IgD-negative memory B cell (primary cell): ENCODE measurements around the gene SELENOI. TPM values are rescaled to one million over a fixed set of nuclear protein-coding genes. Genes with fewer than 3 reads are reported as not detected.
"Not testable (repeated sequence)": the region's sequence is repeated elsewhere in the genome, so short reads cannot be mapped to it uniquely, and the experiment has no call there.

Experiments used
- H3K27ac Mint-ChIP-seq, 3 donors: one replicate each; pipeline ENCODE4 v1.8.0; 2020 to 2022; ENCODE audit warnings: mild to moderate bottlenecking in 3 of 3, mixed read lengths in 3 of 3, moderate library complexity in 1 of 3
- H3K27me3 Mint-ChIP-seq: one replicate; pipeline ENCODE4 v1.8.0; 2021; ENCODE audit warnings: mixed read lengths
- H3K36me3 Mint-ChIP-seq: one replicate; pipeline ENCODE4 v1.8.0; 2020; ENCODE audit warnings: mild to moderate bottlenecking, mixed read lengths
- H3K4me1 Mint-ChIP-seq, 3 donors: one replicate each; pipeline ENCODE4 v1.8.0; 2020 to 2022; ENCODE audit warnings: mixed read lengths in 3 of 3, mild to moderate bottlenecking in 1 of 3
- H3K4me3 Mint-ChIP-seq, 4 donors: one replicate each; pipeline ENCODE4 v1.8.0; 2020 to 2022; ENCODE audit warnings: mild to moderate bottlenecking in 4 of 4, mixed read lengths in 4 of 4, moderate library complexity in 3 of 4
- H3K9me3 Mint-ChIP-seq, 3 donors: one replicate each; pipeline ENCODE4 v1.8.0; 2020 to 2021; ENCODE audit warnings: mixed read lengths in 3 of 3, mild to moderate bottlenecking in 1 of 3
- polyA plus RNA-seq: library from polyadenylated mRNA; unstranded; fragments of 300-500 nt; fragmentation: Illumina TruSeq; gene quantifications from one replicate; pipeline ENCODE4 v1.2.3, GENCODE V29; 2021

SELENOI gene
- polyA plus RNA-seq, 1 donor from 2014 or later, result 2.6 TPM

DNA sequence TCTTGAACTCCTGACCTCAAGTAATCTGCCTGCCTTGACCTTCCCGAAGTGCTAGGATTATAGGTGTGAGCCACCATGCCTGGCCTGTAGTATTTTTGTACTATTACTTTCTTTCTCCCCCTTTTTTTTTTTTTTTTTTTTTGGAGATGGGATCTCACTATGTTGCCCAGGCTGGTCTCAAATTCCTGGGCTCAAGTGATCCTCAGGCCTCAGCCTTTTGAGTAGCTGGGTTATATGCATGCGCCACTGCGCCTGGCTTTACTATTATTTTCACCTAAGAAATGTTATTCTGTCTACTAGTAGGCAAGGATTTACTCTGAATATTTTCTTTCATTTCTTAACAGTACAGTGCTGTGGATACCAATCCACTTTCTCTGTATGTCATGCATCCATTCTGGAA lies 18.0 kb downstream of the SELENOI start:
- Mint-ChIP-seq H3K9me3 (no peaks in the 10 kb centered on the region), H3K4me3 (peak overlapping the region in 1 of 4 donors; percentile 27), H3K27me3 (no peaks in the 10 kb centered on the region), H3K4me1 (peaks cover 5 to 16% (median 12%) of the 10 kb centered on the region in 3 donors), H3K27ac (no peak overlapping the region), H3K36me3 (peaks cover 8% of the 10 kb centered on the region)

GRCh38 chr2:26364669-26365068 lies 18.7 kb downstream of the SELENOI start:
- Mint-ChIP-seq H3K36me3 (peaks cover 8% of the 10 kb centered on the region), H3K9me3 (no peaks in the 10 kb centered on the region), H3K27me3 (no peaks in the 10 kb centered on the region), H3K4me1 (peaks cover 4 to 12% (median 12%) of the 10 kb centered on the region in 3 donors), H3K27ac (no peak overlapping the region), H3K4me3 (no peak overlapping the region)

DNA sequence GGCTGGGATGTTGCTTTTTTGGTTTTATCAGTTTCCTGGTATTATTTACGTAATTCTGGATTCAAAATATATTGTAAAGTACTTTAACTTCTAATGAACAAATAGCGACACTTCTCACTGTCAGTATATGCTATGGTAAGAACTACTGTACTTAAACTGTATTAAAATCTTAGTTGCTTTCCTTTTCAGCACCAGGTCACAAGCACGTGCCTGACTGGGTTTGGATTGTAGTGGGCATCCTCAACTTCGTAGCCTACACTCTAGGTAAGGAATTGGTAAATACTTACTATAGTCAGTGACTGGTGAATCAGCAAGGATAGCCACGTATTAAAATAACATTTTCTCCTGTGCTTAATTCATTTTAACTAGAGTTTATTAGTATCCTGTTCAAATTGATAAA lies 21.0 kb downstream of the SELENOI start:
- H3K9me3 Mint-ChIP-seq, result no peaks in the 10 kb centered on the region
- H3K36me3 Mint-ChIP-seq, result peaks cover 9% of the 10 kb centered on the region
- H3K27me3 Mint-ChIP-seq, result no peaks in the 10 kb centered on the region
- H3K4me3 Mint-ChIP-seq, result no peak overlapping the region
- peaks cover 3 to 8% (median 7%) of the 10 kb centered on the region in 3 donors for H3K4me1 Mint-ChIP-seq
- no peak overlapping the region for H3K27ac Mint-ChIP-seq

DNA sequence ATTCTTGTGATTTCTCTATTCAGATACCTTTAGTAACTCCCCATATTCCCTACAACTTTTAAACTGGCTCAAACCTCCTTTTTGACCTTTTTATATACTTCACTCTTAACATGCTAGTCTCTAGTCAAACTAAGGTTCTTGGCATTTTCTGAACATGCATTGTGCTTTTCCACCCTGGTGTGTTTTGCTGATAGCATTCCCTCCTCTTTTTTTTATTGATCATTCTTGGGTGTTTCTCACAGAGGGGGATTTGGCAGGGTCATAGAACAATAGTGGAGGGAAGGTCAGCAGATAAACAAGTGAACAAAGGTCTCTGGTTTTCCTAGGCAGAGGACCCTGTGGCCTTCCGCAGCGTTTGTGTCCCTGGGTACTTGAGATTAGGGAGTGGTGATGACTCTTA lies 23.7 kb downstream of the SELENOI start:
- not testable (repeated sequence) for H3K36me3 Mint-ChIP-seq, H3K27me3 Mint-ChIP-seq, H3K4me3 Mint-ChIP-seq, H3K9me3 Mint-ChIP-seq, H3K4me1 Mint-ChIP-seq
- peak overlapping the region in 1 of 3 donors; percentile 65 for H3K27ac Mint-ChIP-seq

GRCh38 chr2:26370909-26371308 lies 25.0 kb downstream of the SELENOI start:
- H3K9me3 Mint-ChIP-seq, H3K27me3 Mint-ChIP-seq, H3K4me1 Mint-ChIP-seq, H3K27ac Mint-ChIP-seq, H3K4me3 Mint-ChIP-seq, H3K36me3 Mint-ChIP-seq: not testable (repeated sequence)

GRCh38 chr2:26376799-26377198 lies 30.9 kb downstream of the SELENOI start:
- Mint-ChIP-seq H3K27me3 (no peaks in the 10 kb centered on the region), H3K36me3 (peaks cover 12% of the 10 kb centered on the region), H3K9me3 (no peaks in the 10 kb centered on the region), H3K4me3 (no peak overlapping the region), H3K27ac (no peak overlapping the region), H3K4me1 (peaks cover 1 to 8% (median 4%) of the 10 kb centered on the region in 3 donors)

DNA sequence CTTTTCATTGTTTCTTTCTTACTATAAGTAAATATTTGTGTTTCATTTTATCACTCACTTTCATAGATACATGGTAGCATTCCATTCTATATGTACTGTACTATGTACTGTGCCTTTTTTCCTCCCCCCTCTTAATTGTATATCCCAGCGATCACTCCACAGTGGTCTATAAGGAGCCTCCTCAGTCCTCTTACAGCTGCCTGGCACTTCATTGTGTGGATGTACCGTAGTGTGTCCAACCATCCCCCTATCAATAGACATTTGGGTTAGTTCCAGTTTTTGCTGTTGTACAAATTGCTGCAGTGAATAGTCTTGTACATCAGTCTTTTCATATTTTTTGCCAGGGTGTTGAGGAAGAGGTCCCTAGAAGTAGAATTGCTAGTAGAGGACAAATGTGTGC lies 34.3 kb downstream of the SELENOI start:
- no peak overlapping the region for H3K27ac Mint-ChIP-seq
- H3K4me1 Mint-ChIP-seq, result peaks cover 5 to 14% (median 5%) of the 10 kb centered on the region in 3 donors
- H3K4me3 Mint-ChIP-seq, result no peak overlapping the region
- H3K9me3 Mint-ChIP-seq, result no peaks in the 10 kb centered on the region
- H3K27me3 Mint-ChIP-seq, result no peaks in the 10 kb centered on the region
- peaks cover 17% of the 10 kb centered on the region for H3K36me3 Mint-ChIP-seq

- Mint-ChIP-seq H3K36me3 (peaks cover 8% of the 10 kb centered on the region), H3K9me3 (no peaks in the 10 kb centered on the region), H3K4me1 (peaks cover 1 to 10% (median 3%) of the 10 kb centered on the region in 3 donors), H3K27me3 (no peaks in the 10 kb centered on the region), H3K4me3 (no peak overlapping the region), H3K27ac (no peak overlapping the region)
These were observed 36.6 kb downstream of the SELENOI start for GRCh38 chr2:26382564-26382963.

GRCh38 chr2:26384183-26384582 lies 38.2 kb downstream of the SELENOI start:
- Mint-ChIP-seq H3K4me1 (peaks cover 1 to 6% (median 3%) of the 10 kb centered on the region in 3 donors), H3K9me3 (no peaks in the 10 kb centered on the region), H3K4me3 (no peak overlapping the region), H3K36me3 (peaks cover 8% of the 10 kb centered on the region), H3K27me3 (no peaks in the 10 kb centered on the region), H3K27ac (peak overlapping the region in 1 of 3 donors; percentile 3)

DNA sequence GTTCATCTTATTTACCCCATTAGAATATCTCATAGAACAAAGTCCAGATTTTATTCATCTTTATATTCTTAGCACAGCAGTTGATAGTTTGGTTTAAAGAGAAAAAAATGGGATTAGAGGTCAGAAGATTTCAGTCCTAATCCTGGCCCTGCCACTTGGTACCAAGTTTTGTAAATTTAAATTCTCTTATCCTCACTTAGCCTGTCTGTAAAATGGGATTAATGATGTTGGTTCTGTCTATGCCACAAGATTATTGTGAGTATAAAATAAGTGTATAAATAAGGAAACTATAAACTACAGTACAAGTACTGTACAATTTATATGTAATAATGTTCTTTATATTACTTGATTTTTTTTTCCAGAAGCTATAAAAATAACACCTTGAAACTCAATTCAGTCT lies 38.7 kb downstream of the SELENOI start:
- Mint-ChIP-seq H3K27me3 (no peaks in the 10 kb centered on the region), H3K27ac (no peak overlapping the region), H3K4me1 (peaks cover 1 to 6% (median 3%) of the 10 kb centered on the region in 3 donors), H3K36me3 (peaks cover 8% of the 10 kb centered on the region), H3K4me3 (no peak overlapping the region), H3K9me3 (no peaks in the 10 kb centered on the region)

- no peak overlapping the region for H3K27ac Mint-ChIP-seq
- peaks cover 5% of the 10 kb centered on the region for H3K36me3 Mint-ChIP-seq
- H3K27me3 Mint-ChIP-seq, result no peaks in the 10 kb centered on the region
- H3K9me3 Mint-ChIP-seq, result no peaks in the 10 kb centered on the region
- H3K4me3 Mint-ChIP-seq, result no peak overlapping the region
- peaks cover 1 to 6% (median 3%) of the 10 kb centered on the region in 3 donors for H3K4me1 Mint-ChIP-seq
These were observed 41.2 kb downstream of the SELENOI start for GRCh38 chr2:26387189-26387588.

DNA sequence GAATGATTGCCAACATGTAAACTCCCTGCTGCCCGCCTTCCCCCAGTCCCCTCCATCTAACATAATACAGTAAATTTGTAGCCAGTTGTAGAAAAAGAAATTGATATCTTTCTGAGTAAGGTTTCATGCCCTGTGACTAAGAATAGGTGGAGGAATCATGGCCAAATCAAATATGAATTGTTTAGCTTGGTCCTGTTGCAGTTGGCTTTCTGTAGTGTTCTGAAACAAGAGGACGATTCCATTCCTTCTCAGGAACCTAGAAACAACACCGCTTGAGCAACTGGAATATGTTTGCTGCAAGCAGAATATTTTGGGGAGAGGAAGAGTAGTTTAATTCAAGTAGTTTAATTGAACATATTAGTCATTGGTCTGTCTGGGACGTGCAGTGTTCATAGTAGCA lies 48.8 kb downstream of the SELENOI start:
- Mint-ChIP-seq H3K27ac (no peak overlapping the region), H3K36me3 (peaks cover 2% of the 10 kb centered on the region), H3K4me1 (peaks cover 0 to 4% (median 0%) of the 10 kb centered on the region in 3 donors), H3K9me3 (no peaks in the 10 kb centered on the region), H3K4me3 (no peak overlapping the region), H3K27me3 (no peaks in the 10 kb centered on the region)

DNA sequence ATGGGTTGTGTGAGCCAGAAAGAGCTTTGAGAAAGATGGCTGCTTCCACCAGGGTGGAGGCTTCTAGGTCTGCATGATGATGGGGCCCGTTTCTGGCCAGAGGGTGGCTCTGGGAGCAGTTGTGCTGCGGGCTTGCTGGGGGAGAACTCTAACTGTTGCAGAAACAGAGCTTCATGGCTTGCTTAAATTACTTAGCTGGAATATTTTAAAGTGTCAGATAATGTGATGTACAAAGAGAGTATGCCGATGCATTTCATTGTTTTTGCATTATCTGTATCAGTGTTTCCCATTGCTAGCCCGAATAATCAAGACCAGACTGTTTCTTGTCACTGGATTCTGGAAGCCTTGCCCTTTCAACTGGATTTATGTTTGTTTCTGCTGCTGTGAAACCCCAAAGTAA lies 49.5 kb downstream of the SELENOI start:
- H3K9me3 Mint-ChIP-seq, result no peaks in the 10 kb centered on the region
- no peak overlapping the region for H3K4me3 Mint-ChIP-seq
- peaks cover 2% of the 10 kb centered on the region for H3K36me3 Mint-ChIP-seq
- no peaks in the 10 kb centered on the region for H3K27me3 Mint-ChIP-seq
- H3K4me1 Mint-ChIP-seq, result peaks cover 0 to 4% (median 0%) of the 10 kb centered on the region in 3 donors
- H3K27ac Mint-ChIP-seq, result no peak overlapping the region

- Mint-ChIP-seq H3K4me1 (peaks cover 0 to 4% (median 0%) of the 10 kb centered on the region in 3 donors), H3K36me3 (peaks cover 2% of the 10 kb centered on the region), H3K9me3 (no peaks in the 10 kb centered on the region), H3K4me3 (no peak overlapping the region), H3K27me3 (peaks cover 4% of the 10 kb centered on the region), H3K27ac (peak overlapping the region in 1 of 3 donors; percentile 2)
These were observed 50.9 kb downstream of the SELENOI start for GRCh38 chr2:26396734-26397298.

DNA sequence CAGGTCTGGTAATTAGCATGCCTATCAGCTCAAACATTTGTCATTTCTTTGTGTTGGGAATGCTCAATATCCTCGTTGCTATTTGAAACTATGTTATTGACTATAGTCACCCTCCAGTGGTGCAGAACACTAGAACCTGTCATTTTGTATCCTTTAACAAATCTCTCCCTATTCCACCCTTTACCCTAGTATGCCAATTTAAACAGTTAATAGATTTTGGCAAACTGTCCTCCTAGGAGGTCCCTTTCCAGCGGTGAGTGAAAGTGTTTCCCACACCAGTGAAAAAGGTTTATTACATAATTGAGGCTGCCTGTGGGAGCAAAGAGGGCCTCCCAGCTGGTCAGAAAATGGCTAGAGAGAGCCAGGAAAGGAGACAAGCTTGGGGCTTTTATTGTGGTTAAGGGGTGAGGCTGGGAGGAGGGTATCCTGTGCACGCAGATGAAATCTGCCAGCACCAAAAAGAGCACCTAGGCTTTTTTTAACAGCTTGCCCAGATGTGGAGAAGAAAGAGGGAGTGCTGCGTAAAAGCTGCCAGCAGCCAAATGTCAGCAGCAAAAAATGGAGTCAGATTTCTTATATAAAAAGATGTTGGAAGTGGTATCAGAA lies 53.9 kb downstream of the SELENOI start:
- H3K4me3 Mint-ChIP-seq, result no peak overlapping the region
- H3K4me1 Mint-ChIP-seq, result peaks cover 0 to 4% (median 0%) of the 10 kb centered on the region in 3 donors
- H3K27me3 Mint-ChIP-seq, result peaks cover 12% of the 10 kb centered on the region
- no peaks in the 10 kb centered on the region for H3K9me3 Mint-ChIP-seq
- no peak overlapping the region for H3K27ac Mint-ChIP-seq
- H3K36me3 Mint-ChIP-seq, result peaks cover 2% of the 10 kb centered on the region

- H3K9me3 Mint-ChIP-seq, result no peaks in the 10 kb centered on the region
- no peak overlapping the region for H3K27ac Mint-ChIP-seq
- no peak overlapping the region for H3K4me3 Mint-ChIP-seq
- H3K27me3 Mint-ChIP-seq, result peaks cover 14% of the 10 kb centered on the region
- H3K36me3 Mint-ChIP-seq, result peaks cover 2% of the 10 kb centered on the region
- H3K4me1 Mint-ChIP-seq, result peaks cover 0 to 4% (median 0%) of the 10 kb centered on the region in 3 donors
These were observed 54.8 kb downstream of the SELENOI start for GRCh38 chr2:26400723-26401122.
